Liver (tissue), 9 donors: ENCODE measurements around the gene WDR44. TPM values are rescaled to one million over a fixed set of nuclear protein-coding genes. Genes with fewer than 3 reads are reported as not detected.

Experiments
- DNase-seq: peaks from one replicate; pipeline ENCODE4 v3.0.0-alpha.2; 2017; ENCODE audit warnings: low spot score
- H3K27ac ChIP-seq, 2 donors: one replicate each; pipeline ENCODE4 v1.7.0; 2013; ENCODE audit warnings: inconsistent platforms in 2 of 2, low read length in 2 of 2, control low read depth in 1 of 2, low read depth in 1 of 2, mild to moderate bottlenecking in 1 of 2
- H3K27me3 ChIP-seq, 4 donors: one replicate each; pipeline versions ENCODE4 v1.6.1 to v1.7.0; 2013; ENCODE audit warnings: low read length in 3 of 4, inconsistent platforms in 1 of 4, mild to moderate bottlenecking in 1 of 4, moderate library complexity in 1 of 4; ENCODE audit not compliant: control insufficient read depth in 4 of 4, insufficient read depth in 4 of 4
- H3K36me3 ChIP-seq, 4 donors: one replicate each; pipeline versions ENCODE4 v1.6.1 to v1.7.0; 2013; ENCODE audit warnings: low read length in 3 of 4, mild to moderate bottlenecking in 3 of 4, low read depth in 1 of 4, moderate library complexity in 1 of 4; ENCODE audit not compliant: control insufficient read depth in 4 of 4, insufficient read depth in 3 of 4
- H3K4me1 ChIP-seq, 4 donors: one replicate each; pipeline versions ENCODE4 v1.6.1 to v1.7.0; 2013; ENCODE audit warnings: low read length in 3 of 4, mild to moderate bottlenecking in 3 of 4, moderate library complexity in 1 of 4; ENCODE audit not compliant: control insufficient read depth in 4 of 4, insufficient read depth in 4 of 4
- H3K4me3 ChIP-seq, 3 donors: one replicate each; pipeline versions ENCODE4 v1.6.1 to v1.7.0; 2013; ENCODE audit warnings: low read length in 3 of 3, control low read depth in 1 of 3, low read depth in 1 of 3, mild to moderate bottlenecking in 1 of 3
- H3K9ac ChIP-seq, 2 donors: one replicate each; pipeline ENCODE4 v1.7.0; 2013; ENCODE audit warnings: low read length in 2 of 2, mild to moderate bottlenecking in 2 of 2, moderate library complexity in 2 of 2, control low read depth in 1 of 2, low read depth in 1 of 2
- H3K9me3 ChIP-seq, 4 donors: one replicate each; pipeline versions ENCODE4 v1.6.1 to v1.7.0; 2013; ENCODE audit warnings: low read length in 3 of 4; ENCODE audit not compliant: control insufficient read depth in 4 of 4
- FOXA1 ChIP-seq: IDR thresholded peaks from 2 replicates; pipeline ENCODE4 v1.6.1; 2016; ENCODE audit warnings: antibody characterized with exemption
- FOXA2 ChIP-seq: IDR thresholded peaks from 2 replicates; pipeline ENCODE4 v1.6.1; 2016; ENCODE audit warnings: antibody characterized with exemption
- GABPA ChIP-seq, 2 donors: IDR thresholded peaks in 1 of 2; conservative IDR thresholded peaks in 1 of 2; 2 replicates each; pipeline ENCODE4 v1.6.1; 2016; ENCODE audit warnings: antibody characterized with exemption in 2 of 2, mild to moderate bottlenecking in 1 of 2, moderate library complexity in 1 of 2
- HNF4A ChIP-seq, 2 donors: conservative IDR thresholded peaks; 2 replicates each; pipeline ENCODE4 v1.6.1; 2016; ENCODE audit warnings: antibody characterized with exemption in 2 of 2, mild to moderate bottlenecking in 2 of 2
- HNF4G ChIP-seq: IDR thresholded peaks from 2 replicates; pipeline ENCODE4 v1.6.1; 2016; ENCODE audit warnings: antibody characterized with exemption
- JUND ChIP-seq, 2 donors: IDR thresholded peaks; 2 replicates each; pipeline ENCODE4 v1.6.1; 2016; ENCODE audit warnings: antibody characterized with exemption in 2 of 2
- NR2F2 ChIP-seq: IDR thresholded peaks from 2 replicates; pipeline ENCODE4 v1.6.1; 2016; ENCODE audit warnings: antibody characterized with exemption
- RAD21 ChIP-seq, 2 donors: IDR thresholded peaks; 2 replicates each; pipeline ENCODE4 v1.6.1; 2016; ENCODE audit warnings: antibody characterized with exemption in 2 of 2, mild to moderate bottlenecking in 2 of 2
- RXRA ChIP-seq, 2 donors: IDR thresholded peaks; 2 replicates each; pipeline ENCODE4 v1.6.1; 2017 to 2018; ENCODE audit warnings: antibody characterized with exemption in 2 of 2, mild to moderate bottlenecking in 1 of 2
- SP1 ChIP-seq: IDR thresholded peaks from 2 replicates; pipeline ENCODE4 v1.6.1; 2018; ENCODE audit warnings: antibody characterized with exemption, mild to moderate bottlenecking
- TAF1 ChIP-seq: conservative IDR thresholded peaks from 2 replicates; pipeline ENCODE4 v1.6.1; 2016; ENCODE audit warnings: antibody characterized with exemption, mild to moderate bottlenecking
- YY1 ChIP-seq: IDR thresholded peaks from 2 replicates; pipeline ENCODE4 v1.6.1; 2016; ENCODE audit warnings: antibody characterized with exemption, mild to moderate bottlenecking
- WGBS: extraction: QIAGEN DNeasy Blood & Tissue Kit; methylation state at CpG from one replicate; pipeline ENCODE4 v1.1.7; 2013; 5-methylcytosine and 5-hydroxymethylcytosine counted together
- polyA plus RNA-seq, 2 donors: library from polyadenylated mRNA; stranded (reverse) in 1 of 2; unstranded in 1 of 2; fragments of 200-250 nt in 1 of 2; fragments of >200 nt in 1 of 2; fragmentation: Nextera tagmentation in 1 of 2; extraction: Ambion mirVana in 1 of 2; gene quantifications; one replicate each; pipeline versions ENCODE4 v1.2.1 to v1.2.3, GENCODE V29; 2013 to 2015
- total RNA-seq, 2 donors: library from RNA; depleted of rRNA; stranded (reverse); fragments of >200 nt; gene quantifications; one replicate each; pipeline ENCODE4 v1.2.3, GENCODE V29; 2014
- TF ChIP-seq, protein P1 (sequence below): IDR thresholded peaks from 2 replicates; pipeline ENCODE4 v1.6.1; 2016; ENCODE audit warnings: antibody characterized with exemption
- TF ChIP-seq, protein P2 (sequence below): fragments of 150-350 bp; IDR thresholded peaks from 2 replicates; pipeline ENCODE4 v1.5.1; 2017; ENCODE audit warnings: improper control_type of control experiment, low read depth, low read length; ENCODE audit not compliant: missing input control
- TF ChIP-seq, protein P3 (sequence below): IDR thresholded peaks from 2 replicates; pipeline ENCODE4 v1.6.1; 2016; ENCODE audit warnings: antibody characterized with exemption
- TF ChIP-seq, protein P4 (sequence below): IDR thresholded peaks from 2 replicates; pipeline ENCODE4 v1.6.1; 2016; ENCODE audit warnings: antibody characterized with exemption
- donor health status: healthy.
- donor health status: healthy.
- donor health status: healthy.
- donor health status: healthy.
- donor health status: healthy.

WDR44 gene
- total and polyA plus RNA-seq, 4 donors, result 3.9 to 7.5 (median 5.5) TPM

DNA sequence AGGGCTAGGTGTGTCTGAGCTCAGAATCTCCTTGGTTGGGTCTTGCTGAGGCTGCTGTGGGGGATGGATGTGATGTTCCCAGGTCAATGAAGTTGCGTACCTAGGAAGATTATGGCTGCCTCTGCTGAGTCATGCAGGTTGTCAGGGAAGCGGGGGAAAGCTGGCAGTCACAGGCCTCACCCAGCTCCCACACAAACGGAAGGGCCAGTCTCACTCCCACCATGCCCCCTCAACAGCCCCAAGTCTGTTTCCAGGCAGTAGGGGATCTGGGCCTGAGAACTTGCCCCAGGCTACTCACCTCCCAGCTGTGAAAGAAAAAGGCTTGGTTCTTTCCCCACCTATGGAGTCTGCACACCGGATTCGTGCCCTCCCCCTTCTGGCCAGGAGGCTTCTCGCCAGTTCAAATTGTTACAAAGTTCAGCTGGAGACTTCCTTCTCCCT is 72.9 kb downstream of the WDR44 start (continued):
- TF ChIP-seq JUND (IDR thresholded peaks at IDR 0.05), result no peak
- TF ChIP-seq NR2F2, result no peak

DNA sequence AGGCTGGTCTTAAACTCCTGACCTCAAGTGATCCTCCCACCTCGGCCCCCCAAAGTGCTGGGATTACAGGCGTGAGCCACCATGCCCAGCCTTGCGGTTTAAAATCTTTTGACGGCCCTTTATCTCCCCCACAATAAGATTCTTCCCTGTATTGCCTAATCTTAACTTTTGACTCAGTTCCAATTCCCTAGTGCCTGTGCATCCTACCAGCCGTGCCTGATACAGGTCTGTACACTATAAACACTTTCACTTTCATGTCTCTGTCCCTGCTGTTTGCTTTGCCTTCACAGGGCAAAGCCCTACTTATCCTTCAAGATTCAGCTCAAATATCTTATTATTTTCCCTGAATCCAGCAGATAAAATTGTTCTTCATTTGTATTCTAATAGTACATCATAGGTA is 74.6 kb downstream of the WDR44 start:
- peaks cover 0 to 2% (median 0%) of the 10 kb centered on the region in 4 donors for H3K27me3 ChIP-seq
- DNase-seq, result no peak
- no peak overlapping the region for H3K9ac ChIP-seq
- H3K9me3 ChIP-seq, result no peaks in the 10 kb centered on the region
- H3K36me3 ChIP-seq, result no peaks in the 10 kb centered on the region
- no peak overlapping the region for H3K4me3 ChIP-seq
- 7% methylated on average over 5 of the region's 5 CpGs for WGBS
- H3K27ac ChIP-seq, result no peak overlapping the region
- H3K4me1 ChIP-seq, result peaks cover 0 to 3% (median under 1%) of the 10 kb centered on the region in 4 donors
- TF ChIP-seq SP1 (peak; percentile 43), HNF4A (conservative IDR thresholded peaks at IDR 0.05) (peak in 1 of 2 donors; percentile 30), YY1 (no peak), JUND (IDR thresholded peaks at IDR 0.05) (no peak), RAD21 (IDR thresholded peaks at IDR 0.05) (peak; percentile 13 to 23)
- TF ChIP-seq, protein P1, sequence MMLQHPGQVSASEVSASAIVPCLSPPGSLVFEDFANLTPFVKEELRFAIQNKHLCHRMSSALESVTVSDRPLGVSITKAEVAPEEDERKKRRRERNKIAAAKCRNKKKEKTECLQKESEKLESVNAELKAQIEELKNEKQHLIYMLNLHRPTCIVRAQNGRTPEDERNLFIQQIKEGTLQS, result no peak

DNA sequence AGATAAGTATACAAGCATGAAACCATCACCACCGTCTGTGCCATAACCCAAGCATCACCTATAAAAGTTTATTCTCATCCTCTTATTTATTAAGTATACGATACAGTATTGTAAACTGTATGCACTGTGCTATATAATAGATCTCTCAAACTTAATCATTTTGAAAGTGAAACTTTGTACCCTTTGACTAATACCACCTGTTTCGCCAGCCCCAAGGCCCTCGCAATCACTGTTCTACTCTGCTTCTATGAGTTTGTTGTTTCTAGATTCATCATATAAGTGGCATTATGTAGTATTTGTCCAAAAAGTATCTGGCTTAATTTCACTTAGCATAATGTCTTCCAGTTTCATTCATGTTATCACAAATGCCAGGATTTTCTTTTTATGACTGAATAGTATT is 77.7 kb downstream of the WDR44 start:
- TF ChIP-seq SP1, result no peak
- no peak for TF ChIP-seq FOXA1
- no peak for TF ChIP-seq TAF1
- TF ChIP-seq GABPA (IDR thresholded peaks at IDR 0.05 in 1 of 2, conservative IDR thresholded peaks at IDR 0.05 in 1 of 2), result no peak
- no peak for TF ChIP-seq HNF4G
- TF ChIP-seq, protein P2, sequence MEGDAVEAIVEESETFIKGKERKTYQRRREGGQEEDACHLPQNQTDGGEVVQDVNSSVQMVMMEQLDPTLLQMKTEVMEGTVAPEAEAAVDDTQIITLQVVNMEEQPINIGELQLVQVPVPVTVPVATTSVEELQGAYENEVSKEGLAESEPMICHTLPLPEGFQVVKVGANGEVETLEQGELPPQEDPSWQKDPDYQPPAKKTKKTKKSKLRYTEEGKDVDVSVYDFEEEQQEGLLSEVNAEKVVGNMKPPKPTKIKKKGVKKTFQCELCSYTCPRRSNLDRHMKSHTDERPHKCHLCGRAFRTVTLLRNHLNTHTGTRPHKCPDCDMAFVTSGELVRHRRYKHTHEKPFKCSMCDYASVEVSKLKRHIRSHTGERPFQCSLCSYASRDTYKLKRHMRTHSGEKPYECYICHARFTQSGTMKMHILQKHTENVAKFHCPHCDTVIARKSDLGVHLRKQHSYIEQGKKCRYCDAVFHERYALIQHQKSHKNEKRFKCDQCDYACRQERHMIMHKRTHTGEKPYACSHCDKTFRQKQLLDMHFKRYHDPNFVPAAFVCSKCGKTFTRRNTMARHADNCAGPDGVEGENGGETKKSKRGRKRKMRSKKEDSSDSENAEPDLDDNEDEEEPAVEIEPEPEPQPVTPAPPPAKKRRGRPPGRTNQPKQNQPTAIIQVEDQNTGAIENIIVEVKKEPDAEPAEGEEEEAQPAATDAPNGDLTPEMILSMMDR, result no peak
- TF ChIP-seq, protein P3, sequence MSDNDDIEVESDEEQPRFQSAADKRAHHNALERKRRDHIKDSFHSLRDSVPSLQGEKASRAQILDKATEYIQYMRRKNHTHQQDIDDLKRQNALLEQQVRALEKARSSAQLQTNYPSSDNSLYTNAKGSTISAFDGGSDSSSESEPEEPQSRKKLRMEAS, result no peak
- Histone ChIP-seq H3K9me3 (no peaks in the 10 kb centered on the region), H3K4me3 (no peak overlapping the region), H3K9ac (no peak overlapping the region), H3K36me3 (no peaks in the 10 kb centered on the region), H3K27me3 (peaks cover 0 to 2% (median 0%) of the 10 kb centered on the region in 4 donors), H3K4me1 (peaks cover 0 to 3% (median under 1%) of the 10 kb centered on the region in 4 donors), H3K27ac (no peak overlapping the region)
- WGBS, result 90% methylated on average over 4 of the region's 4 CpGs
- DNase-seq, result no peak

DNA sequence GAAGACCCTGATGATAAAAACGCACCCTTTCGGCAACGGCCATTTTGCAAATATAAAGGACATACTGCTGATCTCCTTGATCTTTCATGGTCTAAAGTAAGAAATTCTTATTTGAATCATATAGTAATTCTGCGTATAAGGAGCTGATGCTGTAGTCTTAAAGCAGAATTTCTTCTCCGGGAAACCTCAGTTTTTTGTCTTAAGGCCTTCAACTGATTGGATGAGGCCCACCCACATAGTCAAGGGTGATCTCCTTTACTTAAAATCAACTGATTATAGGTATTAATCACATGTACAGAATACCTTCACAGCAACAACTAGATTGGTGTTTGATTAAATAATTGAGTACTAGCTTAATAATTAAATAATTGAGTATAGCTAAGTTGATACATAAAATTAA is 86.9 kb downstream of the WDR44 start:
- H3K9ac ChIP-seq, result no peak overlapping the region
- no peaks in the 10 kb centered on the region for H3K27me3 ChIP-seq
- TF ChIP-seq HNF4A (conservative IDR thresholded peaks at IDR 0.05) (no peak), NR2F2 (no peak), TAF1 (no peak), RXRA (IDR thresholded peaks at IDR 0.05) (no peak), FOXA2 (no peak)
- TF ChIP-seq, protein P2, result no peak
- TF ChIP-seq, protein P4, sequence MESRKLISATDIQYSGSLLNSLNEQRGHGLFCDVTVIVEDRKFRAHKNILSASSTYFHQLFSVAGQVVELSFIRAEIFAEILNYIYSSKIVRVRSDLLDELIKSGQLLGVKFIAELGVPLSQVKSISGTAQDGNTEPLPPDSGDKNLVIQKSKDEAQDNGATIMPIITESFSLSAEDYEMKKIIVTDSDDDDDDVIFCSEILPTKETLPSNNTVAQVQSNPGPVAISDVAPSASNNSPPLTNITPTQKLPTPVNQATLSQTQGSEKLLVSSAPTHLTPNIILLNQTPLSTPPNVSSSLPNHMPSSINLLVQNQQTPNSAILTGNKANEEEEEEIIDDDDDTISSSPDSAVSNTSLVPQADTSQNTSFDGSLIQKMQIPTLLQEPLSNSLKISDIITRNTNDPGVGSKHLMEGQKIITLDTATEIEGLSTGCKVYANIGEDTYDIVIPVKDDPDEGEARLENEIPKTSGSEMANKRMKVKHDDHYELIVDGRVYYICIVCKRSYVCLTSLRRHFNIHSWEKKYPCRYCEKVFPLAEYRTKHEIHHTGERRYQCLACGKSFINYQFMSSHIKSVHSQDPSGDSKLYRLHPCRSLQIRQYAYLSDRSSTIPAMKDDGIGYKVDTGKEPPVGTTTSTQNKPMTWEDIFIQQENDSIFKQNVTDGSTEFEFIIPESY, result no peak
- over 99% methylated on average over 5 of the region's 5 CpGs for WGBS
- DNase-seq, result no peak
- H3K27ac ChIP-seq, result no peak overlapping the region
- no peaks in the 10 kb centered on the region for H3K9me3 ChIP-seq
- H3K4me3 ChIP-seq, result no peak overlapping the region
- H3K36me3 ChIP-seq, result peaks cover 0 to 6% (median 3%) of the 10 kb centered on the region in 4 donors
- no peaks in the 10 kb centered on the region for H3K4me1 ChIP-seq
